Spinal cord (tissue), 10 donors: Measurements from ENCODE around the gene PRIM2. TPM values are rescaled to one million over a fixed set of nuclear protein-coding genes. Genes with fewer than 3 reads are reported as not detected.
"Not testable (repeated sequence)": the region's sequence is repeated elsewhere in the genome, so short reads cannot be mapped to it uniquely, and the experiment has no call there.

Experiments
- DNase-seq, 6 donors: peaks; one replicate each; pipeline versions ENCODE4 v3.0.0 to v3.0.0-alpha.2; 2013 to 2015; ENCODE audit warnings: low spot score in 6 of 6, low read depth in 4 of 6
- H3K27ac ChIP-seq: one replicate; pipeline ENCODE4 v1.5.1; 2013; ENCODE audit warnings: low read depth, low read length, control low read depth
- H3K27me3 ChIP-seq: one replicate; pipeline ENCODE4 v1.6.1; 2013; ENCODE audit warnings: low read length; ENCODE audit not compliant: control insufficient read depth, insufficient read depth
- H3K36me3 ChIP-seq: one replicate; pipeline ENCODE4 v1.6.1; 2013; ENCODE audit warnings: low read length; ENCODE audit not compliant: control insufficient read depth, insufficient read depth
- H3K4me1 ChIP-seq: one replicate; pipeline ENCODE4 v1.6.1; 2013; ENCODE audit warnings: low read length; ENCODE audit not compliant: control insufficient read depth, insufficient read depth
- H3K4me3 ChIP-seq: one replicate; pipeline ENCODE4 v1.5.1; 2013; ENCODE audit warnings: low read depth, low read length, control low read depth
- H3K9me3 ChIP-seq: one replicate; pipeline ENCODE4 v1.6.1; 2013; ENCODE audit warnings: low read length; ENCODE audit not compliant: control insufficient read depth, insufficient read depth
- WGBS: methylation state at CpG from one replicate; pipeline ENCODE4 v1.1.5; 2013; ENCODE audit warnings: missing lambda C conversion rate; ENCODE audit not compliant: insufficient coverage; 5-methylcytosine and 5-hydroxymethylcytosine counted together
- polyA plus RNA-seq, 2 donors: library from polyadenylated mRNA; unstranded; fragments of 120-200 nt; gene quantifications; one replicate each; pipeline ENCODE4 v1.2.1, GENCODE V29; 2013; ENCODE audit not compliant: insufficient read length in 2 of 2
- total RNA-seq, 2 donors: library from RNA; depleted of rRNA in 1 of 2; stranded (reverse); fragments of 120-200 nt in 1 of 2; fragments of >200 nt in 1 of 2; gene quantifications; one replicate each; pipeline versions ENCODE4 v1.2.3 to v1.2.4, GENCODE V29; 2013 to 2014
- donor health status: healthy.

Gene PRIM2
- total and polyA plus RNA-seq, 4 donors = 8.1 to 19.7 (median 13.6) TPM

- H3K36me3 ChIP-seq, H3K4me3 ChIP-seq, H3K27me3 ChIP-seq, H3K27ac ChIP-seq, H3K4me1 ChIP-seq, DNase-seq, H3K9me3 ChIP-seq: not testable (repeated sequence)
- no CpG with 5 or more reads among the region's 2 CpGs for WGBS
Observed at GRCh38 chr6:57535121-57535520, 217.7 kb downstream of the PRIM2 start.

GRCh38 chr6:57535994-57536393 is 218.6 kb downstream of the PRIM2 start:
- not testable (repeated sequence) for H3K4me1 ChIP-seq, H3K36me3 ChIP-seq, H3K27me3 ChIP-seq, H3K4me3 ChIP-seq, H3K27ac ChIP-seq, H3K9me3 ChIP-seq
- WGBS = no CpG with 5 or more reads among the region's 1 CpG
- DNase-seq = peak in 4 of 6 donors; percentile 15 to 87 (median 24)

GRCh38 chr6:57537916-57538315 is 220.5 kb downstream of the PRIM2 start:
- H3K9me3 ChIP-seq, H3K4me1 ChIP-seq, H3K36me3 ChIP-seq, H3K27ac ChIP-seq, H3K27me3 ChIP-seq, DNase-seq, H3K4me3 ChIP-seq: not testable (repeated sequence)
- no CpG with 5 or more reads among the region's 3 CpGs for WGBS

GRCh38 chr6:57551961-57552360 is 234.5 kb downstream of the PRIM2 start:
- not testable (repeated sequence) for H3K4me1 ChIP-seq, H3K9me3 ChIP-seq, H3K36me3 ChIP-seq, DNase-seq, H3K27me3 ChIP-seq, H3K4me3 ChIP-seq, H3K27ac ChIP-seq
- WGBS = no CpG with 5 or more reads among the region's 4 CpGs

- H3K4me1 ChIP-seq, H3K4me3 ChIP-seq, H3K36me3 ChIP-seq, H3K9me3 ChIP-seq, DNase-seq, H3K27me3 ChIP-seq, H3K27ac ChIP-seq: not testable (repeated sequence)
- no CpG with 5 or more reads among the region's 2 CpGs for WGBS
Observed at GRCh38 chr6:57557855-57558254, 240.4 kb downstream of the PRIM2 start.

GRCh38 chr6:57559170-57559569 is 241.7 kb downstream of the PRIM2 start:
- not testable (repeated sequence) for H3K9me3 ChIP-seq, H3K27ac ChIP-seq, H3K4me3 ChIP-seq, H3K36me3 ChIP-seq, H3K27me3 ChIP-seq, DNase-seq, H3K4me1 ChIP-seq

- not testable (repeated sequence) for H3K27ac ChIP-seq, H3K4me3 ChIP-seq, H3K9me3 ChIP-seq, H3K27me3 ChIP-seq, H3K36me3 ChIP-seq, H3K4me1 ChIP-seq, DNase-seq
- no CpG with 5 or more reads among the region's 3 CpGs for WGBS
Observed at GRCh38 chr6:57562233-57562632, 244.8 kb downstream of the PRIM2 start.

GRCh38 chr6:57572119-57572518 is 254.7 kb downstream of the PRIM2 start:
- not testable (repeated sequence) for H3K36me3 ChIP-seq, H3K4me3 ChIP-seq, H3K4me1 ChIP-seq, H3K9me3 ChIP-seq, H3K27ac ChIP-seq, H3K27me3 ChIP-seq
- peak in 2 of 6 donors; percentile 12 to 19 for DNase-seq
- 20% methylated on average over 1 of the region's 4 CpGs for WGBS

GRCh38 chr6:57572844-57573243 is 255.4 kb downstream of the PRIM2 start:
- not testable (repeated sequence) for H3K27ac ChIP-seq, H3K4me3 ChIP-seq, H3K36me3 ChIP-seq, H3K9me3 ChIP-seq, DNase-seq, H3K27me3 ChIP-seq, H3K4me1 ChIP-seq
- no CpG with 5 or more reads among the region's 1 CpG for WGBS

- not testable (repeated sequence) for H3K4me3 ChIP-seq, H3K36me3 ChIP-seq, H3K27ac ChIP-seq, H3K9me3 ChIP-seq, H3K4me1 ChIP-seq, H3K27me3 ChIP-seq, DNase-seq
- no CpG with 5 or more reads among the region's 1 CpG for WGBS
Observed at GRCh38 chr6:57577023-57577422, 259.6 kb downstream of the PRIM2 start.

GRCh38 chr6:57579489-57579888 is 262.1 kb downstream of the PRIM2 start:
- H3K36me3 ChIP-seq, H3K9me3 ChIP-seq, H3K4me1 ChIP-seq, H3K27me3 ChIP-seq, H3K4me3 ChIP-seq, H3K27ac ChIP-seq: not testable (repeated sequence)
- peak in 2 of 6 donors; percentile 0 to 2 for DNase-seq
